ENCODE measurements around the gene MACF1. TPM values are rescaled to one million over a fixed set of nuclear protein-coding genes. Genes with fewer than 3 reads are reported as not detected.
"Not testable (repeated sequence)": the region's sequence is repeated elsewhere in the genome, so short reads cannot be mapped to it uniquely, and the experiment has no call there.

Gene MACF1
- total and polyA plus RNA-seq, 12 donors: 85.3 to 379 (median 305) TPM

- Histone ChIP-seq H3K27me3 (no peaks in the 10 kb centered on the region), H3K9me3 (no peaks in the 10 kb centered on the region), H3K27ac (peak overlapping the region; percentile 77 to 98 (median 90)), H3K36me3 (peaks cover 0 to 11% (median 0%) of the 10 kb centered on the region in 9 donors), H3K4me3 (peak overlapping the region in 9 of 10 donors; percentile 27 to 69 (median 53)), H3K4me1 (peaks cover 0 to 73% (median 34%) of the 10 kb centered on the region in 9 donors)
- ATAC-seq (peak in 1 of 8 donors; percentile 32), DNase-seq (no peak)
- intact Hi-C loops (cut with DNase I): loop anchor here in 1 of 10 donors (5.0 kb wide), 1 partner anchor 51 kb away; no protein-coding TSS in a partner anchor
- TF ChIP-seq, protein P1, sequence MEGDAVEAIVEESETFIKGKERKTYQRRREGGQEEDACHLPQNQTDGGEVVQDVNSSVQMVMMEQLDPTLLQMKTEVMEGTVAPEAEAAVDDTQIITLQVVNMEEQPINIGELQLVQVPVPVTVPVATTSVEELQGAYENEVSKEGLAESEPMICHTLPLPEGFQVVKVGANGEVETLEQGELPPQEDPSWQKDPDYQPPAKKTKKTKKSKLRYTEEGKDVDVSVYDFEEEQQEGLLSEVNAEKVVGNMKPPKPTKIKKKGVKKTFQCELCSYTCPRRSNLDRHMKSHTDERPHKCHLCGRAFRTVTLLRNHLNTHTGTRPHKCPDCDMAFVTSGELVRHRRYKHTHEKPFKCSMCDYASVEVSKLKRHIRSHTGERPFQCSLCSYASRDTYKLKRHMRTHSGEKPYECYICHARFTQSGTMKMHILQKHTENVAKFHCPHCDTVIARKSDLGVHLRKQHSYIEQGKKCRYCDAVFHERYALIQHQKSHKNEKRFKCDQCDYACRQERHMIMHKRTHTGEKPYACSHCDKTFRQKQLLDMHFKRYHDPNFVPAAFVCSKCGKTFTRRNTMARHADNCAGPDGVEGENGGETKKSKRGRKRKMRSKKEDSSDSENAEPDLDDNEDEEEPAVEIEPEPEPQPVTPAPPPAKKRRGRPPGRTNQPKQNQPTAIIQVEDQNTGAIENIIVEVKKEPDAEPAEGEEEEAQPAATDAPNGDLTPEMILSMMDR (IDR thresholded peaks at IDR 0.05): no peak
- WGBS, 2 donors: 15 to 23% methylated on average over 3 of the region's 3 CpGs
Observed at GRCh38 chr1:39205781-39206464, 1.4 kb downstream of the MACF1 start.

DNA sequence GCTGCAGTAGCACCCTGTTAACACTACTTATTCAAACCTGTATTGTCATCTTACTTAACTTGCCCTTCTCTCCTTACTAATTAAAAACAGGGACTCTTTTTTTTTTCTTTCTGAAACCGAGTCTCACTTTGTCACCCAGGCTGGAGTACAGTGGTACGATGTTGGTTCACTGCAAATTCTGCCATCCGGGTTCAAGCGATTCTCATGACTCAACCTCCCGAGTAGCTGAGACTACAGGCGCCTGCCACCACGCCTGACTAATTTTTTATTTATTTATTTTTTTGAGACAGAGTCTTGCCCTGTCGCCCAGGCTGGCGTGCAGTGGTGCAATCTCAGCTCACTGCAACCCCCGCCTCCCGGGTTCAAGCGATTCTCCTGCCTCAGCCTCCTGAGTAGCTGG, 3.9 kb downstream of the MACF1 start:
- Histone ChIP-seq H3K4me1 (peaks cover 1 to 82% (median 51%) of the 10 kb centered on the region in 9 donors), H3K36me3 (peaks cover 0 to 11% (median 0%) of the 10 kb centered on the region in 9 donors), H3K27ac (peak overlapping the region in 1 of 10 donors; percentile 29)
- ATAC-seq, H3K27me3 ChIP-seq, H3K4me3 ChIP-seq, DNase-seq, H3K9me3 ChIP-seq: not testable (repeated sequence)
- WGBS, 2 donors: 94 to 96% methylated on average over 12 of the region's 12 CpGs
- intact Hi-C loops (cut with DNase I): loop anchor here in 1 of 10 donors (5.0 kb wide), 1 partner anchor 49 kb away; no protein-coding TSS in a partner anchor

GRCh38 chr1:39210649-39211048, 6.2 kb downstream of the MACF1 start:
- DNase-seq (no peak), ATAC-seq (no peak)
- no peaks in the 10 kb centered on the region for H3K27me3 ChIP-seq
- H3K36me3 ChIP-seq: peaks cover 0 to 11% (median 0%) of the 10 kb centered on the region in 9 donors
- 98 to 100% methylated on average over 3 of the region's 3 CpGs for WGBS, 2 donors
- intact Hi-C loops (cut with DNase I): no loop called here
- H3K27ac ChIP-seq: no peak overlapping the region
- H3K9me3 ChIP-seq: no peaks in the 10 kb centered on the region
- no peak overlapping the region for H3K4me3 ChIP-seq
- peaks cover 11 to 82% (median 60%) of the 10 kb centered on the region in 9 donors for H3K4me1 ChIP-seq
- TF ChIP-seq, protein P1 (IDR thresholded peaks at IDR 0.05): no peak

DNA sequence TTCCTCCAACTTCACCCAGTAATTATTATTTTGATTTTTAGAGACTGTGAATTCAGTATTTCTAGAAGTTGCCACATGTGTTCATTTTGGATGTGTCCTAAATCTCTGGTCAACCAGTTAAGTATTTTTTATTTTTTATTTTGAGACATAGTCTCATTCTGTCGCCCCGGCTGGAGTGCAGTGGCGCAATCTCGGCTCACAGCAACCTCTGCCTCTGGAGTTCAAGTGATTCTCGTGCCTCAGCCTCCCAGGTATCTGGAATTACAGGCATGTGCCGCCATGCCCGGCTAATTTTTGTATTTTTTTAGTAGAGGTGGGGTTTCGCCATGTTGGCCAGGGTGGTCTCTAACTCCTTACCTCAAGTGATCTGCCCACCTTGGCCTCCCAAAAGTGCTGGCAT, 8.0 kb downstream of the MACF1 start:
- H3K4me1 ChIP-seq: peaks cover 11 to 82% (median 54%) of the 10 kb centered on the region in 9 donors
- peak overlapping the region in 5 of 10 donors; percentile 15 to 85 (median 79) for H3K27ac ChIP-seq
- WGBS, 2 donors: 81 to 88% methylated on average over 8 of the region's 8 CpGs
- no peaks in the 10 kb centered on the region for H3K27me3 ChIP-seq
- peaks cover 0 to 11% (median 0%) of the 10 kb centered on the region in 9 donors for H3K36me3 ChIP-seq
- no peak overlapping the region for H3K4me3 ChIP-seq
- no peak for ATAC-seq
- DNase-seq: no peak
- H3K9me3 ChIP-seq: no peaks in the 10 kb centered on the region
- TF ChIP-seq, protein P1 (IDR thresholded peaks at IDR 0.05): no peak
- intact Hi-C loops (cut with DNase I): no loop called here

Measured in heart right ventricle (tissue), 16 donors.